ENCODE results near the gene TACR2. TPM values are rescaled to one million over a fixed set of nuclear protein-coding genes. Genes with fewer than 3 reads are reported as not detected.

TACR2 gene
- total and polyA plus RNA-seq, 4 donors, result 0.31 to 2.5 (median 0.49) TPM; not detected in 1

GRCh38 chr10:69418052-69418752, 1.5 kb upstream of the TACR2 start:
- H3K4me1 ChIP-seq (ENCODE audit: control insufficient read depth in 1 of 2, insufficient read depth in 2 of 2, low read length in 2 of 2), result no peaks in the 10 kb centered on the region
- ATAC-seq (ENCODE audit: low FRiP score) (no peak), DNase-seq (peak in 1 of 2 donors; percentile 32)
- 91 to 94% methylated on average over 8 of the region's 8 CpGs for WGBS, 2 donors
- no peaks in the 10 kb centered on the region for H3K36me3 ChIP-seq (ENCODE audit: control insufficient read depth in 1 of 2, insufficient read depth in 2 of 2, low read length in 1 of 2)
- H3K4me3 ChIP-seq (ENCODE audit: low read length in 2 of 2), result no peak overlapping the region
- no peak overlapping the region for H3K27ac ChIP-seq (ENCODE audit: low read depth in 1 of 2, low read length in 2 of 2)
- H3K9me3 ChIP-seq (ENCODE audit: control insufficient read depth, low read length), result no peaks in the 10 kb centered on the region
- no peaks in the 10 kb centered on the region for H3K27me3 ChIP-seq (ENCODE audit: control insufficient read depth in 1 of 2, insufficient read depth in 2 of 2, low read length in 1 of 2)
- intact Hi-C loops (cut with DNase I), result loop anchor here in 1 of 2 donors (10.0 kb wide), 1 partner anchor 217 kb away; the partner anchor contains the start of gene FAM241B

- DNase-seq, result peak in 1 of 2 donors; percentile 57
- Histone ChIP-seq H3K4me1 (ENCODE audit: control insufficient read depth in 1 of 2, insufficient read depth in 2 of 2, low read length in 2 of 2) (no peaks in the 10 kb centered on the region), H3K27ac (ENCODE audit: low read depth in 1 of 2, low read length in 2 of 2) (no peak overlapping the region), H3K36me3 (ENCODE audit: control insufficient read depth in 1 of 2, insufficient read depth in 2 of 2, low read length in 1 of 2) (no peaks in the 10 kb centered on the region), H3K4me3 (ENCODE audit: low read length in 2 of 2) (no peak overlapping the region), H3K27me3 (ENCODE audit: control insufficient read depth in 1 of 2, insufficient read depth in 2 of 2, low read length in 1 of 2) (no peaks in the 10 kb centered on the region), H3K9me3 (ENCODE audit: control insufficient read depth, low read length) (no peaks in the 10 kb centered on the region)
- WGBS, 2 donors, result 83 to 88% methylated on average over 11 of the region's 11 CpGs
- intact Hi-C loops (cut with DNase I), result loop anchor here in 1 of 2 donors (10.0 kb wide), 1 partner anchor 217 kb away; the partner anchor contains the start of gene FAM241B
- ATAC-seq (ENCODE audit: low FRiP score), result no peak
Measured at GRCh38 chr10:69417542-69417941, 824 bp upstream of the TACR2 start.

- no peaks in the 10 kb centered on the region for H3K36me3 ChIP-seq (ENCODE audit: control insufficient read depth in 1 of 2, insufficient read depth in 2 of 2, low read length in 1 of 2)
- no peak for ATAC-seq (ENCODE audit: low FRiP score)
- no peak overlapping the region for H3K27ac ChIP-seq (ENCODE audit: low read depth in 1 of 2, low read length in 2 of 2)
- intact Hi-C loops (cut with DNase I), result loop anchor here in 1 of 2 donors (10.0 kb wide), 1 partner anchor 219 kb away; the partner anchor contains the start of gene FAM241B
- H3K9me3 ChIP-seq (ENCODE audit: control insufficient read depth, low read length), result no peaks in the 10 kb centered on the region
- WGBS, 2 donors, result 93 to 96% methylated on average over 10 of the region's 10 CpGs
- no peak overlapping the region for H3K4me3 ChIP-seq (ENCODE audit: low read length in 2 of 2)
- DNase-seq, result peak in 1 of 2 donors; percentile 71
- no peaks in the 10 kb centered on the region for H3K4me1 ChIP-seq (ENCODE audit: control insufficient read depth in 1 of 2, insufficient read depth in 2 of 2, low read length in 2 of 2)
- no peaks in the 10 kb centered on the region for H3K27me3 ChIP-seq (ENCODE audit: control insufficient read depth in 1 of 2, insufficient read depth in 2 of 2, low read length in 1 of 2)
Measured at GRCh38 chr10:69415951-69416350, 767 bp downstream of the TACR2 start.

GRCh38 chr10:69415049-69415448, 1.7 kb downstream of the TACR2 start:
- DNase-seq (peak in 1 of 2 donors; percentile 67), ATAC-seq (ENCODE audit: low FRiP score) (no peak)
- H3K9me3 ChIP-seq (ENCODE audit: control insufficient read depth, low read length), result no peaks in the 10 kb centered on the region
- H3K27ac ChIP-seq (ENCODE audit: low read depth in 1 of 2, low read length in 2 of 2), result no peak overlapping the region
- intact Hi-C loops (cut with DNase I), result loop anchor here in 1 of 2 donors (10.0 kb wide), 1 partner anchor 220 kb away; the partner anchor contains the start of gene FAM241B
- no peak overlapping the region for H3K4me3 ChIP-seq (ENCODE audit: low read length in 2 of 2)
- no peaks in the 10 kb centered on the region for H3K4me1 ChIP-seq (ENCODE audit: control insufficient read depth in 1 of 2, insufficient read depth in 2 of 2, low read length in 2 of 2)
- no peaks in the 10 kb centered on the region for H3K36me3 ChIP-seq (ENCODE audit: control insufficient read depth in 1 of 2, insufficient read depth in 2 of 2, low read length in 1 of 2)
- H3K27me3 ChIP-seq (ENCODE audit: control insufficient read depth in 1 of 2, insufficient read depth in 2 of 2, low read length in 1 of 2), result no peaks in the 10 kb centered on the region
- WGBS, 2 donors, result 91 to 95% methylated on average over 13 of the region's 13 CpGs

- H3K4me3 ChIP-seq (ENCODE audit: low read length in 2 of 2), result no peak overlapping the region
Measured at GRCh38 chr10:69414036-69415018, 2.4 kb downstream of the TACR2 start.

GRCh38 chr10:69413221-69413865, 3.4 kb downstream of the TACR2 start:
- H3K27me3 ChIP-seq (ENCODE audit: control insufficient read depth in 1 of 2, insufficient read depth in 2 of 2, low read length in 1 of 2), result no peaks in the 10 kb centered on the region
- no peaks in the 10 kb centered on the region for H3K4me1 ChIP-seq (ENCODE audit: control insufficient read depth in 1 of 2, insufficient read depth in 2 of 2, low read length in 2 of 2)
- DNase-seq (peak; percentile 78 to 86), ATAC-seq (ENCODE audit: low FRiP score) (peak; percentile 67)
- 4 to 7% methylated on average over 13 of the region's 13 CpGs for WGBS, 2 donors
- H3K4me3 ChIP-seq (ENCODE audit: low read length in 2 of 2), result no peak overlapping the region
- no peak overlapping the region for H3K27ac ChIP-seq (ENCODE audit: low read depth in 1 of 2, low read length in 2 of 2)
- H3K9me3 ChIP-seq (ENCODE audit: control insufficient read depth, low read length), result no peaks in the 10 kb centered on the region
- intact Hi-C loops (cut with DNase I), result loop anchor here in 1 of 2 donors (5.0 to 10.0 kb wide), 2 partner anchors 176 to 221 kb away; partner anchors contain the start of gene FAM241B
- no peaks in the 10 kb centered on the region for H3K36me3 ChIP-seq (ENCODE audit: control insufficient read depth in 1 of 2, insufficient read depth in 2 of 2, low read length in 1 of 2)

More at GRCh38 chr10:69414036-69415018, 2.4 kb downstream of the TACR2 start:
- Histone ChIP-seq H3K9me3 (ENCODE audit: control insufficient read depth, low read length) (no peaks in the 10 kb centered on the region), H3K4me1 (ENCODE audit: control insufficient read depth in 1 of 2, insufficient read depth in 2 of 2, low read length in 2 of 2) (no peaks in the 10 kb centered on the region), H3K36me3 (ENCODE audit: control insufficient read depth in 1 of 2, insufficient read depth in 2 of 2, low read length in 1 of 2) (no peaks in the 10 kb centered on the region), H3K27me3 (ENCODE audit: control insufficient read depth in 1 of 2, insufficient read depth in 2 of 2, low read length in 1 of 2) (no peaks in the 10 kb centered on the region), H3K27ac (ENCODE audit: low read depth in 1 of 2, low read length in 2 of 2) (no peak overlapping the region)
- WGBS, 2 donors, result 92 to 93% methylated on average over 20 of the region's 20 CpGs
- DNase-seq (peak in 1 of 2 donors; percentile 43), ATAC-seq (ENCODE audit: low FRiP score) (no peak)
- intact Hi-C loops (cut with DNase I), result loop anchor here in 1 of 2 donors (5.0 to 10.0 kb wide), 2 partner anchors 177 to 220 kb away; partner anchors contain the start of gene FAM241B

- no peaks in the 10 kb centered on the region for H3K9me3 ChIP-seq (ENCODE audit: control insufficient read depth, low read length)
- DNase-seq (peak in 1 of 2 donors; percentile 21), ATAC-seq (ENCODE audit: low FRiP score) (no peak)
- H3K36me3 ChIP-seq (ENCODE audit: control insufficient read depth in 1 of 2, insufficient read depth in 2 of 2, low read length in 1 of 2), result no peaks in the 10 kb centered on the region
- 87 to 89% methylated on average over 3 of the region's 3 CpGs for WGBS, 2 donors
- H3K27me3 ChIP-seq (ENCODE audit: control insufficient read depth in 1 of 2, insufficient read depth in 2 of 2, low read length in 1 of 2), result no peaks in the 10 kb centered on the region
- intact Hi-C loops (cut with DNase I), result loop anchor here in 1 of 2 donors (5.0 to 10.0 kb wide), 2 partner anchors 175 to 222 kb away; partner anchors contain the start of gene FAM241B
- H3K4me1 ChIP-seq (ENCODE audit: control insufficient read depth in 1 of 2, insufficient read depth in 2 of 2, low read length in 2 of 2), result no peaks in the 10 kb centered on the region
- H3K4me3 ChIP-seq (ENCODE audit: low read length in 2 of 2), result no peak overlapping the region
- no peak overlapping the region for H3K27ac ChIP-seq (ENCODE audit: low read depth in 1 of 2, low read length in 2 of 2)
Measured at GRCh38 chr10:69412232-69412790, 4.4 kb downstream of the TACR2 start.
